ENCODE data around the gene ROBO2.

ROBO2 gene

GRCh38 chr3:77025471-77025870 is 14.4 kb upstream of the ROBO2 start:
- no peak for DNase-seq (ENCODE audit: low read depth)
- no peak overlapping the region for H3K4me3 ChIP-seq (replicated peaks; ENCODE audit: low read depth, low read length)
- TF ChIP-seq CTCF (IDR thresholded peaks at IDR 0.05; ENCODE audit: low read length, missing control alignments), result no peak

- no peak overlapping the region for H3K4me3 ChIP-seq (replicated peaks; ENCODE audit: low read depth, low read length)
- no peak for TF ChIP-seq CTCF (IDR thresholded peaks at IDR 0.05; ENCODE audit: low read length, missing control alignments)
- no peak for DNase-seq (ENCODE audit: low read depth)
Measured at GRCh38 chr3:77026904-77027634, 12.8 kb upstream of the ROBO2 start.

GRCh38 chr3:77028005-77028404 is 11.9 kb upstream of the ROBO2 start:
- H3K4me3 ChIP-seq (replicated peaks; ENCODE audit: low read depth, low read length), result no peak overlapping the region
- DNase-seq (ENCODE audit: low read depth), result no peak
- TF ChIP-seq CTCF (IDR thresholded peaks at IDR 0.05; ENCODE audit: low read length, missing control alignments), result no peak

- peak; percentile 88 for DNase-seq (ENCODE audit: low read depth)
- peak overlapping the region; percentile 38 for H3K4me3 ChIP-seq (replicated peaks; ENCODE audit: low read depth, low read length)
- TF ChIP-seq CTCF (IDR thresholded peaks at IDR 0.05; ENCODE audit: low read length, missing control alignments), result peak; percentile 67
Measured at GRCh38 chr3:77038468-77038929, 1.4 kb upstream of the ROBO2 start.

- peak; percentile 9 for DNase-seq (ENCODE audit: low read depth)
- no peak for TF ChIP-seq CTCF (IDR thresholded peaks at IDR 0.05; ENCODE audit: low read length, missing control alignments)
- H3K4me3 ChIP-seq (replicated peaks; ENCODE audit: low read depth, low read length), result peak overlapping the region; percentile 38
Measured at GRCh38 chr3:77038930-77039605, 831 bp upstream of the ROBO2 start.

GRCh38 chr3:77040216-77040615 is 317 bp downstream of the ROBO2 start:
- peak; percentile 1 for DNase-seq (ENCODE audit: low read depth)
- no peak for TF ChIP-seq CTCF (IDR thresholded peaks at IDR 0.05; ENCODE audit: low read length, missing control alignments)
- peak overlapping the region; percentile 38 for H3K4me3 ChIP-seq (replicated peaks; ENCODE audit: low read depth, low read length)

Measured in fibroblast of pulmonary artery (primary cell).